ENCODE data around the gene CCDC15.
"Not testable (repeated sequence)": the region's sequence is repeated elsewhere in the genome, so short reads cannot be mapped to it uniquely, and the experiment has no call there.

Gene CCDC15

GRCh38 chr11:125001079-125001778, 47.2 kb downstream of the CCDC15 start:
- peak; percentile 2 for DNase-seq (ENCODE audit: low read depth, low spot score)

- DNase-seq (ENCODE audit: low read depth, low spot score), result no peak
These were observed 47.8 kb downstream of the CCDC15 start for GRCh38 chr11:125001849-125002248.

GRCh38 chr11:125005491-125005890, 51.5 kb downstream of the CCDC15 start:
- no peak for DNase-seq (ENCODE audit: low read depth, low spot score)

GRCh38 chr11:125016413-125016812, 62.4 kb downstream of the CCDC15 start:
- DNase-seq (ENCODE audit: low read depth, low spot score), result no peak

DNA sequence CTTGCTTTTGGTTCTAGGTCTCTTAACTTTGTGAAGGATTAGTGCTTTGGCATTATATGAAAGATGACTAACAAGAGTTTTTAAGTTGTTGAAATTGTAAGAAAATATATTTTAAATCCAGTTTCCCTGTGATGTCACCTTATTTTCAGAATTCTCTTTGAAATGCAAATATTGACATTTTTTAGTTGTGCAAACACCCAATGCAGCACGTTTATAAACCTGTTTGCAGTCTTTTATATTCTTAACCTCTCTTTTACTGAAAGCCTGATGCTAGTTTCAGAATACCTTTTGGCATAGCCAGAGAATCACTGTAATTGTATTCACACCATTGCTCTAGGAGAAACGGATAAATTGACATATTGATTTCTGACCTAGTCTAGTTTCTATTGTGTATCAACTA, 66.3 kb downstream of the CCDC15 start:
- DNase-seq (ENCODE audit: low read depth, low spot score), result no peak

GRCh38 chr11:125022551-125022950, 68.5 kb downstream of the CCDC15 start:
- DNase-seq (ENCODE audit: low read depth, low spot score), result no peak

DNA sequence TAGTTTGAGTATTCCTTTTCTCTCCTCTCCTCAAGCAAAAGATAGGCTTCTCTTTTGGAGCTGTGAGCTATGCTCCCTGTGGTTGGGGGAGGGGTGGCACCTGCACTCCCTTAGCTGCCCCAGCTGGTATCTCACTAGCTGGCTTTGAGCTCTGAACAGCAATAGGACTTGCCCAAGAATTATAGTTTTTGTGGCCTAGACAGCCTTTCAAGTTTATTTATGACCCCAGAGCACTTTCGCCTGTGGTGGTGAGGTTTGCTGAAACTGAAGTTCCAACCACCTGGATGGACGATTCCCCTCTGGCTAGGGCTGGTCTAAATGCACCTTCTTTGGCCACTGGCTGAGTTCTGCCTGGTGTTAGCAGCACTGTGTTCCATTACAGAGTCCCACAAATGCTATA, 72.0 kb downstream of the CCDC15 start:
- DNase-seq (ENCODE audit: low read depth, low spot score), result no peak

DNA sequence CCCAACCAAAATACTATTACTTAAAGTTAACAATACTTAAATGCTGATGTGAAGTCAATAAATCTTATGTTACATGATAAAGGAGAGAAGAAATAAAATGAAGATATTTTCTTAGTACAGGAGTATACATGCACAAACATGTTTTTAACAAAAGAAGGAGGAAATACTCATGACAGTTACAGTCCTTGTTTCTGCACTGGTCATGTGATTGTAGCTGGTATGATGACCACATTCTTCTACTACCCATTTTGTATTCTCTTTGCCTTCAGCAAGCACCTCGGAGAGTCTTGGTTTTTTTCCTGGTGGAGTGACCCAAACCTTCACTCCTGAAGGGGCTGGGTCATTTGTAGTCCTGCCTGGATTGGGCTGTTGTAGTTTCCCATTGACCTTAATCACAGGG, 75.4 kb downstream of the CCDC15 start:
- DNase-seq (ENCODE audit: low read depth, low spot score), result not testable (repeated sequence)

- peak; percentile 17 for DNase-seq (ENCODE audit: low read depth, low spot score)
These were observed 82.9 kb downstream of the CCDC15 start for GRCh38 chr11:125036933-125037332.

GRCh38 chr11:125049164-125049792, 95.3 kb downstream of the CCDC15 start:
- no peak for DNase-seq (ENCODE audit: low read depth, low spot score)

GRCh38 chr11:125052047-125052446, 98.0 kb downstream of the CCDC15 start:
- DNase-seq (ENCODE audit: low read depth, low spot score), result no peak

- no peak for DNase-seq (ENCODE audit: low read depth, low spot score)
These were observed 99.2 kb downstream of the CCDC15 start for GRCh38 chr11:125053167-125053566.

GRCh38 chr11:125055107-125055715, 101.2 kb downstream of the CCDC15 start:
- DNase-seq (ENCODE audit: low read depth, low spot score), result no peak

DNA sequence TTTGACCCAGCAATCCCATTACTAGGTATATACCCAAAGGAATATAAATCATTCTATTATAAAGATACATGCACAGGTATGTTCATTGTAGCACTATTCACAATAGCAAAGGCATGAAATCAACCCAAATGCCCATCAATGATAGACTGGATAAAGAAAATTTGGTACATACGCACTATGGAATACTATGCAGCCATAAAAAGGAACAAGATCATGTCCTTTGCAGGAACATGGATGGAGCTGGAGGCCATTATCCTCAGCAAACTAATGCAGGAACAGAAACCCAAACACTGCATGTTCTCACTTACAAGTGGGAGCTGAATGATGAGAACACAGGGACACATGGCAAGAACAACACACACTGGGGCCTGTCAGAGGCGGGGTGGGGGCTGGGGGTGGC, 102.1 kb downstream of the CCDC15 start:
- DNase-seq (ENCODE audit: low read depth, low spot score), result not testable (repeated sequence)

GRCh38 chr11:125056931-125057692, 103.1 kb downstream of the CCDC15 start:
- DNase-seq (ENCODE audit: low read depth, low spot score), result no peak

GRCh38 chr11:125057693-125058016, 103.7 kb downstream of the CCDC15 start:
- no peak for DNase-seq (ENCODE audit: low read depth, low spot score)

DNA sequence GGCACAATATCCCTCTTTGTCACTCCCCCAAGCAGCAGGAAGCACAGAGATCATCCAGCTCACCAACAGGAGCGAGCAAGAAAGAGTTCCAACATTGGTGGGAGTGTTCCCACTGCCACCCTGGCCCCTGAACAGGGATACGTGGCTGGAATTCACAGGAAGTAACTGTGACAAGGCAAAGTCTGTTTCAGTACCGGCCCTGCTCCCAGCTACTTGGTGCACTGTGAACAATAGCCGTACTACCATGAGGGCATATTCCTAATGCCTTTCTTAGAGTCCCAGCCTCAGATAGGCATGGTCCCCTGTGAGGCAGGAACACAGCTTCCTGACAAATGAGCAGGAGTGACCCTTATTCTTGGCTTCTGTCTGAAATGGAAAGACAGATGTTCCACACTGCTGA, 107.3 kb downstream of the CCDC15 start:
- DNase-seq (ENCODE audit: low read depth, low spot score), result no peak

DNA sequence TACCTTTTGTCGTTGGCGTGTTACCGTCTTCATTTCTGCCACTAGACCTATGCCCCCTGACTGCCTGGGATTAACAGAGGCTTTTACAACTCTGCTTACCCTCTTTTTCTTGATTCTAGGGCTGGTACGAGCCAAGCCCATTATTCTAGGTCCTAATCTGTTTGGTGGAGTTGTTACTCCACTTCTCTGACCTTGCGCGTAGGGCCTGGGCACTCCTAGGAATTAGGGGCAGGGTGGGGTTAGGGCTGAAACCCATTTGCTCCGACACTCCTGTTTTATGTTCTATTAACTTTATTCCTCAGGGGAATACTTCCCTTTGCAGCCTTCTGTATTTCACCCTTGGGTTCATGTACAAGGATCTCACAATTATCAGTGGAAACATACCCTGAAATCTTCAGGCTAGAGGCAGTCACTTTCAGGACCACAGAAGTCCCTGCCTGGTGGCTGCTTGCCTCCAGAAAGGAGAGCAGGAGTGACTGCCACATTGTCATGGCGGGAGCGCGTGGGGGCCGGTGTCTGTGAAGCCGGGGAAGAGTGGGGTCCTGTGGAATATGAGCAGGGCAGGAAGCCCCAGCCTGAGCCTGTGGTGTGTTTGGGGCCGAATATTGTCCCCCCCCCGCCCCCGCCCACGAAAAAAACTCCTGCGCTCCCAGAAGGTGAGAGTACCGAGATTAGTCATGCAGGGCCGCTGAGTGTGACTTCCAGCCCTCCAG, 108.4 kb downstream of the CCDC15 start:
- DNase-seq (ENCODE audit: low read depth, low spot score), result peak; percentile 10

DNA sequence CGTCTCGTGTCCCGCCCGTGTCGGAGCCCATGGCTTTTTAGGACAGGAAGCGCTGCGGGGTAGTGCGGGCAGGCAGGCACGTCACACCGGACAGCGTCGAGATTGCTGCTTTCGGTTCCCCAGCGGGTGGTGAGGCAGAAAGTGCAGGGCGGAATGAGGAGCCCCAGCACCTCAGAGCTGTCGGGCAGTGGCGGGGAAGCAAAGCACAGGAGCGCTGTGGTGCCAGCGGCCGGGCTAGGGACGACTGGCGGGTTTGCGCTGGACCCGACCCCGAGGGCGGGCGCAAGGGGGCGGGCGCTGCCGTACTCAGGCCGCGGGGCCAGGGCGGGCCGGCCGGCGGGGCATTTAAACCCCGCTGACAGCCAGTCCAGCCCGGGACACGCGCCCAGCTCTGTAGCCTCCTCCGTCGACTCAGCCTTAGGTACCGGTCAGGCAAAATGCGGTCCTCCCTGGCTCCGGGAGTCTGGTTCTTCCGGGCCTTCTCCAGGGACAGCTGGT, 109.0 kb downstream of the CCDC15 start, which contains the start of gene SLC37A2:
Gene SLC37A2, plus strand, starts transcription at position 375 of the 498 bp plus-strand sequence. Its CDS starts 63 bp downstream, at position 438.
- DNase-seq (ENCODE audit: low read depth, low spot score), result peak; percentile 80

DNA sequence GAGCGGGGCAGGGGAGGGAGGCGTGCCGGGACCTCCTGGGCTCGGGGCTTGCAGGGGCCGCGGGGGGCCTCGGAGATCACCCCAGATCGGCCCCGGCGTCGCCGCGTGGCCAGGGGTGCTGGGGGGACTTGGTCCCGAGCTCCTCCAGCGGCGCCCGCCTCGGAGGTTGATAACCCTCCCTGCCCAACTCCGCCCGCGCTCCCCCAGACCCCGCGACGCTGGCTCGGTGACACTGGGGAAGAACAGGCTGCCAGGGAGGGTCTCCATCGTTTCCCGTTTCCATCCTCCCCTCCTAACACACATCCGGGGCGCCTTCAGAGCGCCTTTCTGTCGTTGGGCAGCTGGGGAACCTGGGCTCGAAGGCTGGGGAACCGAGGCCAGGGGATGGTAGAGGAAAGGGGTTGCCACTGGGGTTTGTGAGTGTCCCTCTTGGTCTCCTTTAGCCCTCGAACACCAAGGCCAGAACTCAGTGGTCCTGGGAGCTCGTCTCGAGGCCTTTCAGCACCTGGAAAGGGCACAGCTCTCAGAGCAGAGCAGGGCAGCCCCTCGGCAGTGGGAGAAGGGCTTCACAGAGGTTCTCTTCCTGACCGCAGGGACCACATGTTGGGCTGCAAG, 109.5 kb downstream of the CCDC15 start:
- peak; percentile 17 for DNase-seq (ENCODE audit: low read depth, low spot score)

DNA sequence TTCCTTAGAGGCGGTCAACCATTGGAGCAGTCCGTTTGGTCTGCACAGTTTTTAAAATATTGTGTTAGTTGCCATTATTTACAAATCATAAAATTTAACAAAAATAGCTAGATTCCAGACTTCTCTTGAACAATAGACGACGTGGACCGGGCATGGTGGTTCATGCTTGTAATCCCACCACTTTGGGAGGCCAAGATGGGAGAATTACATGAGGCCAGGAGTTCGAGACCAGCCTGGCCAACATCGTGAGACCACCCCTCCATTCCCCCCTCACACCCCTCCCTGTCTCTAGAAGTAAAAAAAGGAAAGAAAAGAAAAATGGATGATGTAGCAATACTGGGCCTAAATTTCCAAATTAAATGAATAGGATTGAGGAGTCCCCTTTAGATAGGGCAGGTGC, 110.1 kb downstream of the CCDC15 start:
- no peak for DNase-seq (ENCODE audit: low read depth, low spot score)

Measured in astrocyte of the hippocampus (primary cell).